HG03432 (cell line): ENCODE measurements around the gene SLC29A2.
"Not testable (repeated sequence)": the region's sequence is repeated elsewhere in the genome, so short reads cannot be mapped to it uniquely, and the experiment has no call there.

Experiments used
- ATAC-seq: cut with Tn5 transposase; IDR thresholded peaks from one replicate; pipeline ENCODE4 v1.9.1; 2021; ENCODE audit warnings: mild to moderate bottlenecking, moderate library complexity; ENCODE audit not compliant: unreplicated experiment

The SLC29A2 gene

DNA sequence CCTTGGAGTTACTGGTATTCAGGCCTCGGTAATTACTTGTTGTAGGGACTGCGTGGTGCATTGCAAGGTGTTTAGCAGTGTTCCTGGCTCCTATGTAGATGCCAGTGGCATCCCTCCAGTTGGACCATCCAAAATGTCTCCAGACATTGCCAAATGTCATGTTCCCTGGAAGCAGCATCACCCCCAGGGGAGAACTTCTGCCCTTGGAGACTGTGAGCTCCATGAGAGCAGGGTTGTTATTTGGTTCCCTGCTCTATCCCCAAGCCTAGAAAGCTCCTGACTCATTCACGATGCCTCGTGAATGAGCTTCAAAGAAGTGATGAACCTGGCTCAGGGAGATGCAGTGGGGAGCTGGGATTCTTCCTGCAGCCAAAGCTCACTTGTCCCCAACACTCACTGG is 50.0 kb downstream of the SLC29A2 start:
- no peak for ATAC-seq

DNA sequence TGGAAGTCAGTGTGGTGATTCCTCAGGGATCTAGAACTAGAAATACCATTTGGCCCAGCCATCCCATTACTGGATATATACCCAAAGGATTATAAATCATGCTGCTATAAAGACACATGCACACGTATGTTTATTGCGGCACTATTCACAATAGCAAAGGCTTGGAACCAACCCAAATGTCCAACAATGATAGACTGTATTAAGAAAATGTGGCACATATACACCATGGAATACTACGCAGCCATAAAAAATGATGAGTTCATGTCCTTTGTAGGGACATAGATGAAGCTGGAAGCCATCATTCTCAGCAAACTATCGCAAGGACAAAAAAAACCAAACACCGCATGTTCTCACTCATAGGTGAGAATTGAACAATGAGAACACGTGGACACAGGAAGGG is 50.8 kb downstream of the SLC29A2 start:
- ATAC-seq, result not testable (repeated sequence)

GRCh38 chr11:66320289-66320688 is 51.3 kb downstream of the SLC29A2 start:
- ATAC-seq, result not testable (repeated sequence)

- ATAC-seq, result no peak
Measured at GRCh38 chr11:66318600-66318970, 53.0 kb downstream of the SLC29A2 start.

DNA sequence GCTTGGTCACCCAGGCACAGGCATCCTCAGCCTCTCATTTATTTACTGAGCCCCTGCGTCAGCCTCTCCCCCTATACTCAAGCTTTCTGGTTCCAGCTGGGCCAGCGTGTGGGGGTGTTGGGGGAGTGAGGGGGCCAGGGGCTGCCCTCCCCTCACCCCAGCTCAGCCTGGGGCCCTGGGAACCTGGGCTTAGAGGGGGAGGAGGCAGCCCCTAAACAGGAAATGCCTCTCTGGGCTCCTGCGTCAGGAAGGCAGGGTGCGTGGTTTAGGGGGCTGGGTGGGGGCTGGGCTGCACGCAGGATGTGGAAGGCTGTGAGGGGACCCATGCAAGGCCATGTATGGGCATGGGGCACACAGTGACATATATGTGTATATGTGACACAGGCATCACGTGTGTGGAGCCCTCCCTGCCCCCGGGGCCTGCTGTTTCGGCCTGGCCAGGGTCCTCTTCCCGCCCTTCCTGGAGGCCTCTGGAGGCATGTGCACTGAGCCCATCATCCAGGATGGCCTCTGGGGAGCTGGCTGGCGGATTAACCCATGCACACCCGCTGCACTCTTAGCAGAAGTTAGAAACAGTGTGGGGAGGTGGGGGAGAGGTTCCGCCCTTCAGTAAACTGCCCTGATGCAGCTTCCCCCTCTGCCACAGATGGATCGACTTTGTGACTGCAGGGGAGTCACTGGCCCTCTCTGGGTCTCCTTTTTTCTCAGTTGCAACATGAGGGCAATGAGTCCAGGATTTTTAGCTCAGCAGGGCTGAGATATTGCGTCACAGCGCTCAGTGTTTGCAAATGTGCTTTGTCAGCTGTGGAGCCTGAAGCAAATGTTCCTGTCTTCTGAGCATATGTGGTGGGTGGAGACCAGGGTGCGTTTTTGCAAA is 53.6 kb downstream of the SLC29A2 start:
- ATAC-seq, result no peak

DNA sequence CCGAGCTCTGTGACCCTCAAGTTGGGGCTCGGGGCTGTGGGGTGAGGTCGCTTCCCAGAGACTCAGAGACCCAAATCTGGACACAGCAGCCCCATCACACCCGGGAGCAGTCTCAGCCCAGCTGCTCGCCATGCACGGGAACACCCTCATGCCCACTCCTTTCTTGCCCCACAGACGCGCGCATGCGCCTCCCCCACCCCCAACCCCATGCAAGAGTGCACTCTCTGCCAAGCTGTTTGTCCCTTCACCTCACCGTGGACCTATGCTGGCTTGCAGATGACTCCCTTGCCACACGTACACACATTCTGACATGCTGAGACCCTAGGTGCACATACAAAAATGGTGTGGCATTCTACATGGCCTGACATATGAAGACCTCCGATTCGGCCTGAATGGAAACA is 54.2 kb downstream of the SLC29A2 start:
- ATAC-seq, result no peak

DNA sequence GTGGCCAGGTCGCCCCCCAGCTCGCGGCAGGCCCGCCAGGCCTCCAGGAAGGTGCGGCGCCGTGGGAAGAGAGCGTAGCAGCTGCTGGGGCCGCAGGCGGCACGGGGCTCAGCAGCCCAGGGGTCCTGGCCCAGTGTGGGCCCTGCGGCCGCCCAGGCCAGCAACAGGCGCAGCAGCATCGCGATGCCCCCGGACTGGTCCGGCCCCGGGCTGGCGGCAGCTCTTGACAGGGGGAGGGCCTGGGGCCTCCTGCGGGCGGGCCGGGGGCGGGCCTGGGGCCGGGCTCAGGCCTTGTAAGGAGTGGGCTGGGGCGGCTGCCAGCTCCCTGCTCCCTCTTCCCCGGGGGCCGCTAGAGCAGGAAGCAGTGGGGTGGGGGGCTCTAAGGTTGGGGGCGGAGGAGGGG is 54.7 kb downstream of the SLC29A2 start, which contains the start of gene CD248:
CD248 (minus strand) TSS at position 196 of the 403 bp plus-strand sequence; CDS start at position 179, 17 bp downstream.
- ATAC-seq, result no peak

GRCh38 chr11:66315921-66316811 is 55.4 kb downstream of the SLC29A2 start:
- no peak for ATAC-seq

DNA sequence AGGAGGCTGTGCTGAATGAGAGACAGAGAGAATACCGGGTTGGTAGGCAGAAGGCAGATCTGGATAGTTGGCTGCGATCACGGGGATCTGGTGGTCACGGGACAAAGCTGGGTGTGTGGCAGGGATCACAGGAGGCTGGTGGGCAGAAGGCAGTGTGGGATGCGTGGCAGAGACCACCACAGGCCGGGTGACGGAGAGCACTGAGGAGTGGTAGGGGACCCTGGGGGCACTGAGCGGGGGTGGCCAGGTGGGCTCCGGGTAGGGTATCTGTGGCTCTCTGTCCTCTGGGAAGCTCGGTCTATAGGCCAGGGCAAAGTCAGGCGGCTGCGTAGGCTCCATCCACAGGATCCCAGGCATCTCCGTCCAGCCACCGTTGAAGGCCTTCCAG is 56.1 kb downstream of the SLC29A2 start:
- ATAC-seq, result no peak

DNA sequence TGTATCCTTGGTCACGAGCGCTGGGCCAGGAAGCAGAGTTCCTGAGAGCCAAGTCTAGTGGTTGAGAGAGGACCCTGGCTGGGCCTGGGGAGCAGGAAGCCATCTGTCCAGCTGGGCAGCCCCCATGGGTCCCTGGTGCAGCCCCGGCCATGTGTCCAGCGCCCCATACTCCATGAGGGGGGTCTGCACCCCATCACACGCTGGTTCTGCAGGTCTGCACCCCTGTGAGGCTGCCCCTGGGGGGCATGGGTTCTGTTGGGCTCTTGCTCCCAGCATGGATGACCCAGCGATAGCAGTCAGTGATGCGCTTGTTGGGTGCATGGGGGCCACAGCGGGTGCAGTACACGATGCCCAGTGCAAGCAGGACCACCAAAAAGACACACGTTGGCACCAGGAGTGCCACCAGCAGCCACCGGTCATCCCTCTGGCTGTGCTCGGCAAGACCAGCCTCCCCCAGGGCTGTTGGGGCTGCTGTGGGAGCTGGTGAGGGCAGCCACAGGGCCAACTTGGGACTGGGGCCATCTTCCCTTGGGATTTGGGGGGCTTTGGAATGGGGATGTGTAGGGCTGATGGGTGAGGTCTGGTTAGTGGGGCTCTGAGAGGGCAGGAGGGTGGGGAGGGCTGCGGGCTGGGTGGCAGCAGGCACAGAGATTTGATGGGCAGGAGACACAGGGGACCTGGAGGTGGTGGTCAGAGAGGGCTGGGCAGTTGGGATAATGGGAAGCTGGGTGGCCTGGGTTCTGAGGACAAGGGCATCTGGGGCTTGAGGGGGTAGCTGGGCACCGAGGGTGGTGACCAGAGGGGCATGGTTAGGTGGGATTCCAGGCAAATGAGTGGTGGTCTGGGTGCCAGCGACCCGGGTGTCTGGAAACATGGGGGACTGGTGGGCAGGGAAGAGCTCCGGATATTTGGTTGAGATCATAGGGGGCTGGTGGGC is 56.7 kb downstream of the SLC29A2 start:
- no peak for ATAC-seq

DNA sequence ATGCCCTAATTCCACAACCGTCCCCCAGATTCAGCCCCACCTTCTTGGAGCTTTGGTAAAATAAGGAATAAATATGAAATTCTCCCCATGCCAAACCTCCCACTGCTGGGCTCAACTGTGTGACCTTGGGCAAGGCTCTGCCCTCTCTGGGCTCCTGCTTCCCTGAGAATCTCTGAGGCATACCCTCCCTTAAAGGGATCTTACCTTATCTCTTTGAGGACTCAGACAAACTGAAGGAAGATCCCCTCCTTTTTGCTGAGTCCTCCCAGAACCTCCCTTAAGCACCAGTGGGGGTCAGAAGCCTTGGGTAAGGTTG is 57.4 kb downstream of the SLC29A2 start:
- ATAC-seq, result no peak

- ATAC-seq, result no peak
Measured at GRCh38 chr11:66313321-66314185, 58.0 kb downstream of the SLC29A2 start.

DNA sequence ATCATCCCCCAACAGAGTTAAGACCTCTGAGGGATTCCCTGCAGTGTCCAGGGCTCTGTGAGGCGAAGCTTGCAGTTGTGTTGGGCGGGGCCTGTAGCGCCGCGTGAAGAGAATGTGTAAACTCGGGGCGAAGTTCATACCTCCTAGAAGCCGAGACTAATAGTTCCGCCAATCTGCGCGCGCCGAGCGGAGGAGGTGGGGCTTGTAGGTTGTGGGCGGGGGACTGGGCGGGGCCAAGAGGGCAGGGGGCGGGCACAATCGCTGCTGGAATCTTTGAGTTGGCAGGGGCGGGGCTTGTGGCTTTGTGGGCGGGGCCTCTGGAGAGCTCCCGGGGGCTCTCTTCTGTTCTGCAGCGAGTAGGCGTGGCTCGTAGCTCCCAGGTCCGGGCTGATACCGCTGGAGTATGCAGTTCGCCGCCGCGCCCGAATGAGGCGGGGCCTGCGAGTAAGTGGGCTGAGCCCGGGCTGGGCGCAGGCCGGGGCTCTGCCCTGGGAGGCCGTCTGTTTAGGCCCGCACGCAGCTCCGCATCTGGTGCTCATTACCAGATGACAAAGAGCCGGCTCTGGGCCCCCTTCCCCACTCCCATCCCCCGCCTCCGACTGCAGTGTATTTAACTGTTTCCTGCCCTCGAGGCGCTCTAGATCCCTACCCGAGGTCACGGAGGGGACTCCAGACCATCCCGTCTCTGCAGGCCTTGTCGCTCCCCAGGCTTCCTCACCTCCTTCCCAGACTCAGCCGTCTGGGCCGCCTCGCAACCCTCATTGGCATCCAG is 58.8 kb downstream of the SLC29A2 start:
- peak; percentile 48 for ATAC-seq
